T follicular helper cell (primary cell): ENCODE results near the gene IRF7.

Source experiments
- DNase-seq: peaks from one replicate; pipeline ENCODE4 v3.0.0-alpha.2; 2020; ENCODE audit warnings: low read depth

The IRF7 gene

DNA sequence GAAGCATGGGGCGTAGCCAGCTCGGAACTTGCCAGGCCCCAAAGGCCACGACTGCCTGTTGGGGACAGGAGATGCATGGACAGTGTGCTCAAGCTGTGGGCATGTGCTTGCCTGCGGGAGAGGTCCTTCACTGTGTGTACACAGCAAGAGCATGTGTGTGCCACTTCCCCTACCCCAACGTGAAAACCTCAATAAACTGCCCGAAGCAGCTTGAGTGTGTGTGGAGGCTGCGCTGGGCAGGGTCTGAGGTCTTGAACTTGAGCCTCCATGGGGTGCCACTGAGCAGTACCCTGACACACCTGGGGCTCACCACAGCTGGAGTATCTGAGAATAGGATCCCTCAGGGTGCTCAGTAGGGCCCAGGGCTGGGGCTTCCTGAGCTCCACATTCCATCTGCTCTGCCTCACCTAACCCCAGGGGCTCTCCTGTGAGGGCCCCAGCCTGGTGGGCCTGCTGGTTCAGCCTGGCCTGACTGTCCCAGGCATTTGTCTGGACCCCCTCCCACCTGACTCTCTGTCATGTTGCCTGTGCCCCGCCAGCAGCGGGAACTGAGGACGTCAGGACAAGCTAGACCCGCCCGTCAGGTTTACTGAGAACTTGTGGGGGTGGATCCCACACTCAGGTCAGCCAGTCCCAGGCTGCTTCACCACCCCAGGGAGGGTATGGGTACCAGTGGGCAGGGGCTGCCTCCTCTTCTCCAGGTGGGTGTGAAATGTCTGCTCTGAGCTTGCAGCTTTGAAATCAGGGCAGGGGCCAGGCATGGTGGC is 51.8 kb downstream of the IRF7 start:
- DNase-seq = no peak

- DNase-seq = no peak
Measured at GRCh38 chr11:563066-563811, 52.5 kb downstream of the IRF7 start.
